Activated naive CD4-positive, alpha-beta T cell (primary cell): Measurements from ENCODE around the gene UBE3B.
A peak's percentile ranks its signal among the peaks of the same experiment; 100 is the strongest.

Experiments used
- DNase-seq, 4 experiments: peaks; one replicate each; lab custom pipeline; 2025; lab: John Stamatoyannopoulos, UW

UBE3B gene

DNA sequence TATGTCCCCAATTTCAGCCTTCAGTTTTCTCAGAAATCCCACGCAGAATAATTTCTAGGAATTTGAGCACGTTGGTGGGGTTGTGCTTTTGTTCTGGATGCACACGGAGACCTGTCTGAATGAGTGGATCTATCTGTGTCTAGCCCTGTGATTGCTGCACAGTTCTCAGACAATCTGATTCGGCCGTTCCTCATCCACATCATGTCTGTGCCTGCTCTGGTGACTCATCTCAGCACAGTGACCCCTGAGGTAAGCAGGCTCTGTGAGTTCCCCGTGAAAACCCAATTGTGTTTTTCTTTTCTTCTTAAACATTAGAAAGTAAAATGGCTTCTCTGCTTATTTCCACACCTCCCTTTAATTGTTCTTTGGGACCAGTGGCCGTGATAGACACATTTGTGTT is 20.2 kb downstream of the UBE3B start:
- DNase-seq, result no peak

DNA sequence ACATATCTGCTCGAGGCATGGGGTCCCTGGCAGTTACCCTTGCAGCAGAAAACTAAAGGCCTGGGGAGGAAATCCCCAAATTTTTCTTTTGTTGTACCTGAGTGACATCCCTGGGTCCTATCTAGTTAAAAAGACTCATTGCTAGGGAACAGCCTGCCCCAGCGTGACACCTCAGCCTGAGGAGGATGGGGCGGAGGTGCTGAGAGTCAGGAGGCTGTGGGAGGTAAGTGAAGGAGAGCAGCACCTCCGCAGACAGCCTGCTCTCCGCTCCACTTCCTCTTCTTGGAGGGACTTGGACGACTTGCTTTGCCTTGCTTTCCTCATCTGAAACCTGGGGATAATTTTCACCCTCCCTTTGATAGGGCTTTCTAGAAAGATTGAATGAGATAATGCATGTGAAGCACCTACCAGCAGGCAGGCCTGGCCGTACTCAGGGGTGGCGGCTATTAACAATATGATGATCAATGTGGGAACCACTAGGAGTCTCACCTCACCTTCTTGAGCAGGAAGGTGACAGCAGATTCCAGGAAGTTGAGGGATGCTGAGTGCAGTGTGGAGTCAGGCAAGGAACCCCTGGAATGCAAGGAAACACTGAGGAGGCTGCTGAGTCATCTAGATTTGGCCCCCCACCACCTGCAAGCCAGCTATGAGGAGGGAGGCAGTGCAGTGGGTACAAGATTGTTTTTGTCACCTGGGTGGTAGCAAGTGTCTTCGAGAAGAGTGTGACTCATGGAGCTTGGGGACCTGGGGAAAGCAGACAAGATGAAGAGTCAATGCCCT is 23.2 kb downstream of the UBE3B start:
- no peak for DNase-seq

DNA sequence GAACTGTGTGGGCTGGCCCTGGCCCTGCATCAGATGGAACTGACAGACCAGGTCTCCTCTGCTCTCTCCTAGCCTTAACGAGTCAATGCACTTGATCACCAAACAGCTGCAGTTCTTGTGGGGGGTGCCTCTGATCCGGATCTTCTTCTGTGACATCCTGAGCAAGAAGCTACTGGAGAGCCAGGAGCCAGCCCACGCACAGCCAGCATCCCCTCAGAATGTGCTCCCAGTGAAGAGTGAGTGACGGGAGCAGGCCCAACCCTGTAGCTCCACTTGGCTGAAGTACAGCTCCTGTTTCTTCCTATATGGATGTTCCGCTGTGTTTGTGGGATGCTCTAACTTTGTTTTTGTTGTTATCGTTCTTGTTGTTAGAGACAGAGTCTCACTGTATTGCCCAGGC is 23.9 kb downstream of the UBE3B start:
- DNase-seq, result no peak

DNA sequence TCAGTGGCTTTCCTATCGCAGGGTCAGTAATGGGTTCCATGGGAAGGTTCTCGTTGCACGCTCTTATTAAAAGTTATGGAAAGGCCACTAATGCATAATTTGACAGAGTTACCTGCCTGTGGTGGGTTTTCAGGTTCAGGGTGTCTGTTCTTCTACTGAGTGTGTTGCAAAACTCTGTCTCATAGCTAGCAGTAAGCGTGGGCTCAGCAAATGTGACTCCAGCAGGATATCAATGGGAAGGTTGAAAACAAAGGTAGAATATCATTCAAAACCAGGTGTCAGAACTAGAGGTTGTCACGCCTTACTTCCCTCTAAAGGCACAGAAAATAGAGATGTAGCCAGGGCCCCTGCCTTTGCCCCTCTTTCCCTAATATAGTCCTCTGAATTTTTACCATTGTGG is 24.9 kb downstream of the UBE3B start:
- no peak for DNase-seq

DNA sequence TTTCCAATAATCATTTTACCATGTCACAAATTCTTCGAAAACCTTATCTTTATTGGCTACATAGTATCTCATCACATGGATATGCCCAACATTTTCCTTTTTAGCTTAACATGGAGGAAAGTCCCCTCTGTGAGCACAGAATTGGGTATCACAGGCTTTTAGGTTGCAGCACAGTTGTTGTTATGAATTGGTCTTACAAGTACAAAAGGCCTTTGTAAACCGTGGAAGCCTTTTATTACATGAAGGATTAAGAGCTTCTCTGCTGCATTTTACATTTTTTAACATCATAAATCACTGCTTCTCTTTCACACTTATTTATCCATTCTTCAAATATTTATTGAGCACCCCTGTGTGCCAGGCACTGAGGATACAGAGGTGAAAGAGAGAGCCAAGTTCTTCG is 26.2 kb downstream of the UBE3B start:
- no peak for DNase-seq

DNA sequence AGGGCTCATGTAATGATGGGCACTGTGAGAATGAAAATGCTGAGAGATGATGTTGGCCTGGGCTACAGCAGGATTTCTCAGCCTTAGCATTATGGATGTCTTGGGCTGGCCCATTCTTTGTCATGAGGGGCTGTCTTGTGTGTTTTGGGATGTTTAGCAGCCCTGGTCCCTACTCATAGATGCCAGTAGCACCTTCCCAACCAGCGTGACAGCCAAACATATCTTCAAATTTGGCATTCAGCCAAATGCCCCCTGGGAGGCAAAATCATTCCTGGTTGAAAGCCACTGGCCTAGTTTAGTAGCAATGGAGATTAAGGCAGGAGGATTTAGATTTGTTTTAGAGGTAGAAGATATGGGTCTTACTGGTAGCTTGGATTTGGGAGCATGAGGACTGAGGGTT is 26.6 kb downstream of the UBE3B start:
- DNase-seq, result no peak

DNA sequence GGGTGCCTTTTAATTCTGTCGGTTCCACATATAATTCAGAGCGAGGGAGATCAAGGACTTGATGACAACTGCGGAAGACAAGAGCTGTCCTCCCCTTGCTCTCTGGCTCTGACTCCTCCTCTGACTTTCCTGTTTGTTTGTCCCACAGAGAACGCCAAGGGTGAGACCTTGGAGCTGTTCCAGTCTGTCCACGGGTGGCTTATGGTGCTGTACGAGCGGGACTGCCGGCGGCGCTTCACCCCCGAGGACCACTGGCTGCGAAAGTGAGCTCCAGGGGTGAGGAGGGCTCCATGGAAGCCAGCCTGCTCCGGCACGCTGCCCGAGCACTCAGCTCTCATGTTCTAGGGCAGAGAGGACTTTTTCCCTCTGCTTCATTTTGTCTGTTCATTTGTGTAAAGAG is 32.8 kb downstream of the UBE3B start:
- DNase-seq, result no peak

DNA sequence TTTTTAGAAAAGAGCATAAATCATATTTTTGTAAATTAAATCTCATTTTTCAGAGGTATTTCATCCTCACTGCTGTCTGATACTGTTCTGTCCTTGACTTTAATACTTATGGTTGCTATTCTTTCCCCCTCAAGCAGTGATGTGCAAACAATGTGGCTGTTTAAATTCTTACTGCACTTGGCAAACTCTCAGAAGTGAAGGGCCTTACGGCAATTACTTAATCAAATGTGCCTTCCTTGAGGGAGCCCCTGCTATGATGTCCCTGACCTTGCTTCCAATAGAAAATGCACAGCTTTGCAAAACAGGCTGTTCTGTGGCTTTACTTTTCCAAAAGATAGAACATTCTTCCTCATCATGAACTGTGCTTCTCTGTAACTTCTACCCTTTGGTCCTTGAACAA is 35.2 kb downstream of the UBE3B start:
- DNase-seq, result no peak

DNA sequence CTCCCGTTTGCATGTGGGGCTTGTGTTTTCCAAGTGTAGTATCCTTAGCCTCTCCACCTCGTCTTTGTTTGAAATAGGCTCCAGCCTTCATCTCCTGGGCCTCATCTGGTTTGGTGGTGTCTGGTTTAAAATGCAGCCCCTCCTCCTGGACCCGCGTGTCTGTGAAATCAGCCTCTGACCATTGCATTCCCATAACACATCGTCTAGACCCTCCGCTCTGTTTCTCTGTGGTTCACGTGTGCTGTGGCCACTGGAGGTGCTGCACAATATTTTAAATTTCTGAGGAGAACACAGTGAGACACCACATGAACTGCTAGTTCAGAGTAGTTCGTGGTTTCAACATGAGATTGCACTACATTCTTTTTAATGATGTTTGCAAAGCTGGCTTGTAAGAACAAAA is 35.6 kb downstream of the UBE3B start:
- no peak for DNase-seq

DNA sequence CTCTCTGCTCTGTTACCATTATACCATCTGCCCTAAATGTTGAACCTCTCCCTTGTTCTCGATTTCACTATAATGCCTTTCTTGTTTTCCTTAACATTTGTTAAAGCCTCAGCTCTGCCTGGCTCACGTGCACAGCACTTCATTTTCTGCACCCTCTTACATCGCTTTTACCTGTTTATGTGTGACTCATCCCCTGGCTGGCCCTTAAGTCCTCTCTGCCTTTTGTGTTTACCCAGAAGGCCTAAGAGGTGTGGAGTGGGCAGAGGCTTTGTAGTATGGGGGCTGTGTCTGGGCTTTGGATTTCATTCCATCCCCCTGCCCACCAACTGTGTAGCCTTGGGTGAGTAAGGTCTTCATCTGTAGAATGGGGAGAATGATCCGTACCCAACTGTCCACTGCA is 36.5 kb downstream of the UBE3B start:
- no peak for DNase-seq

DNA sequence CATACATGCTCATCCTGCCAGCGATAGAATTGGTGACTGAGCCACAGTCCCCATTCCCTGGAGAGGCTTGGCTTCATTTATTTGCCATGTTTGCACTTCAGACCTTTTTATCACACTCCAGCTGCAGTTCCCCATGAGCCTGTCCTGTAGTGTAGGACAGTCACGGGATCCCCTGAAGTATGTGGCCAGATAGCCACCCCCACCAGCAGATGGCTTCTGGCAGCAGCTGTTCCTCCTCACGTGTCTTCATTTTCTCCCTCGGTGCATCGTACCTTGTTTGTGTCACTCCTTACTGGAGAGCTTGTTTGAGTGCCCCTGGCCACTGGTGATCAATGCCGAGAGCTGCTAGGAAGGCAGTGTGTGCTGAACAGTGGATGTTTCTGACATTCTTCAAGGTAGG is 40.2 kb downstream of the UBE3B start:
- DNase-seq, result no peak

DNA sequence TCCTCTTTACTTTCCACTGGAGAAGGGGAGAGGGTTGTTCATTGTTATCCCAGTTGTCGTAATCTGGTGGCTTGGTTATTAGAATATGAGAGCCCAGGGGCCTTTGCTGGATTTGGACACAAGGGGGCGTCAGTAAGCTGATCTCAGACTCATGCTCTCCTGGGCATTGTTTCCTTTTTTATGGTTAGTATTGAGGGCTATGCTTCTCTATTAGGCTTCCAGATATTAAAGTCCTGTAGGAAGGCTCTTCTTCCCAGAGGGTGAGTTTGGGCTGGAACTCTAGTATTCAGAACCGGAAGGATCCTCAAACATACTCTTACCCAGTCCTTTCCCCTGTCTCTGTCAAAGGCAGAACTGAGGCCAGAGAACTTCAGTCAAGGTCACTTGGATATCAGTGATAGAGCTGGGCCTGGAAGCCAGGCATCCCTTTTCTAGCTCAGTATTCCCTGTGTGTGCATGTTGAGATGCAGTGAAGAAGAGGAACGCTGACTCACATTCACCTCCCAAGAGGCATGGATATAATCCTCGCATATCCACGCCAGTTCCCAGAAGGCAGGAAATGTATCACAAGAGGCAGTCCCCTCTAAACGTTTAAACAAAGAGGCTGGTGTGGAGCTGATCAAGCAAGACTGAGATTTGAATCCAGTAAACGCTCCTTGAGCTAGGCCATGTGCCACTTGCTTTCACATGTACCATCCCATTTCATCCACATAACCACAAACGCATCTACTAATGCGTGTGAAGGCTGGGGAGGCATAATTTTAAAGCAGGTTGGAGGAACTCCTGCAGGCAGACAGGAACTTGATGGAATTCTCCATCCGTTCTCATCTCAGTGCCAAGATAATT is 41.6 kb downstream of the UBE3B start:
- peak in 3 of 4 experiments; percentile 27 to 36 (median 28) for DNase-seq

DNA sequence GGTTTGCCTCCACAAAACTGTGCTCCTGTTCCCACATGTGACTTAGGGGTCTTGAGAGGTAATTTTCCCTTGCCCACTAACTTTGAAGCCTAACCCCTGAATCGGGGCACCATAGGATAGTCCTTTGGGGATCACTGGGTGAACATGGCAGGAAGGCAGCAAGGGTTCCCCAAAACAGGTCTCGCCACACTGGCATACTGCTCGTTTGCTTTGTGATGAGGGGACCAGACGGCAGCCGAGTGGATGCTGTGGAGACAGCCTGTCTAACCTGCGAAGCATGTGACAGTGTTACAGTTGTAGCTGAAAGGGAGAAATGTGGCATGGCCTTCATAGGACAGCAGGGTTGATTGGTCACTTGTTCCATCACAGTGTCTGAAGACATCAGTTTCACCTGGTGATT is 42.4 kb downstream of the UBE3B start:
- DNase-seq, result no peak

DNA sequence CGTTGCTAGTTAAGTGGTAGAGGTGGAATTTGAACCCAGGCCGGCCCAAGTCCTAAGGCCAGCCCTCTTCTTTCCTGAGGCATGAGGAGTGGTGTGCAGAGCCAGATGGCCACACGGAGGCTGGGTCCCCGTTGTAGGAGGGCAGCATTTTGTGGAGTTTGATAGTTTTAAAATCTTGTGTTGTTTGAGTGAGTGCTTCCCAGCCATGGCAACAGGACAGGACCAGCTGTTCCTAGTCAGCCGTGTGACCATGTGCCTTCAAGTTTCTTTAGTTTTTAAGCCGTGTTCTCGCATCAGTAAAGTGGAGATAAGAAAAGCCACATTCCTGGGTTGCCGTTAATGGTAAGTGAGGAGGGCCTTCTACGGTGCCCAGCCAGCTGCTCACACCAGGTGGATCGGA is 44.4 kb downstream of the UBE3B start:
- no peak for DNase-seq

DNA sequence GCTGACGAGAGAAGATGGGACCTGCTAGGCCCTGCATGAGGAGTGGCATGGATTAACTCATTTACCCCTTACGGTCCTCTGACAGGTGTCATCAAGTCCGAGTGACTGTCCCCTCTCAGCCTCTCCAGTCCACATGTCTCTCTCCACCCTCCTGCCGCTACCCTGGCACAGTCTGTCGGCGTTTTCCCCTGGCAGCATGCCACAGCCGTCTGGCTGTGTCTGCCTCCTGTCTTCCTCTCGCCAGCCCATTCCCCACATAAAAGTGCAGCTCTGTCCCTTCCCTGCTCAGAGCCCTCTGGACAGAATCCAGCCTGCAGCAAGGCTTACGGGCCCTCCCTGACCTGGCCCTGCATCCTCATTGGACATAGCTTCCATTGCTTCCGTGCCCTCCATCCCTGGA is 45.6 kb downstream of the UBE3B start:
- no peak for DNase-seq

DNA sequence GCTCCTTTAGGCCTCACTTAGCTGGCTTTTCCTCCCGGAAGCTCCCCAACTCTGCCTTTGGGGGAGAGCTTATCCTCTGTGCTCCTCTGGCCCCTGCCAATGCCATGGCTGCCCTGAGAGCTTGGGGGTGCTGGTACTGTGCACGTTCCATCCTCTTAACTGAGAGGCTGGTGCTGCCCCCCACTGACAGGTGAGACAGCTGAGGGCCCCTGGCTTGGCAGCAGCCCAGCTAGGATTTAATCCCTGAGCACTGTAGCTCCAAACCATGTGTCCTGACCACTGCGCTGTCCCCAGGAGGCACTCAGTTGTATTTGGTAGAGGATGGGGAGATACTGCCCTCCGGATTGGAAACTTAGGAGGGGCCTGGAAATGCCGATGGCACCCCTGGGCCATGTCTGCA is 46.1 kb downstream of the UBE3B start:
- no peak for DNase-seq

DNA sequence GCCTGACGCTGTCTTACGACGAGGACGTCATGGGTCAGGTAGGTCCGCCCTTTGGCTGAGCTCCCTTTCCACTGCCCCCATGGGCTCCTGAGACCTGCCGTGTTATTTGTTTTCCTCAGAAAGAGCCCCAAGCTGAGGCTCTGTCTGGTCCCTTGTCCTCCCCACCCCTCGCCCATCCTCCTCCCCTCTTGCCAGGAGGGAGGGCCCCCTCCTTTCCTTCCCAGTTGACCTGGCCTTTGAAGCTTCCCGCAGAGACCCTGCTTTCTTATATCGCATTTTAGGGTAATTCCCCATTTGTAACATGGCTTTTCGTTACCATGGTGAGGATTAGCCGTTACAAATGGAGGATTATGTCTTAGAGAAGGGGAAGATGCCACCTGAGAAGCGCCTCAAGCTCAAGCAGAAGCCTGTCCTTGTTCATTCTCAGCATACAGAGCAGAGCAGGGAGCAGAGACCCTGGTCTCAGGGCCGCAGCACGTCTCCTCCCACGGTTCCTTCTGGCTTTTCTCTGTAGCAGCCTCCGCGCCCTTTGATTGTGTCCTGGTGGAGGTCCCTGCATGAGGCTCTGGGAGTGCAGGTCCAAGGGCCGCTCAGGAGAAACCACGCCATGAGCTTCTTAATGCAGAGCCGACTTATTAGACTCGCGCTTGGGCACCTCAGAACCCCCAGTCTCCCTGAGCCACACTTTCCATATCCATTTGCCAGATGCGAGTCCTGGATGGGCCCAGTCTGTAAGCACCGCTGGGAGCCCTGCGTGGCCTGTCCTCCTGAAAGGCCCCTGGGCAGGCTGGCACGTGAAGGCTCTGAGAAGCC is 47.2 kb downstream of the UBE3B start:
- no peak for DNase-seq

DNA sequence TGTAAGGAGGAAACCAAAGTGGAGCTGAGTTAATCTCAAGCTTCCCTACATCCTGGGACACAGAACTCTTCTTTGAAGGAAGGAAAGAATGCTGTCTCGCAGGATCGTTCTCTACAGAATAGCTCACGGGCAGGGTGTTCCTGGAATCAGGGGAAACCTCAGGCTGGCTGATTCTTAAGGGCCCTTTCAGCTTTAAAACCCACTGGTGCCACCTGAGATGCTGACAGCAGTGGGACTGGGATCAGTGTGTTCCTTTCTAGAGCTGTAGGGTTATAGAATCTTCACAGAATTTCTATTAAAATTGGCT is 47.8 kb downstream of the UBE3B start:
- no peak for DNase-seq

DNA sequence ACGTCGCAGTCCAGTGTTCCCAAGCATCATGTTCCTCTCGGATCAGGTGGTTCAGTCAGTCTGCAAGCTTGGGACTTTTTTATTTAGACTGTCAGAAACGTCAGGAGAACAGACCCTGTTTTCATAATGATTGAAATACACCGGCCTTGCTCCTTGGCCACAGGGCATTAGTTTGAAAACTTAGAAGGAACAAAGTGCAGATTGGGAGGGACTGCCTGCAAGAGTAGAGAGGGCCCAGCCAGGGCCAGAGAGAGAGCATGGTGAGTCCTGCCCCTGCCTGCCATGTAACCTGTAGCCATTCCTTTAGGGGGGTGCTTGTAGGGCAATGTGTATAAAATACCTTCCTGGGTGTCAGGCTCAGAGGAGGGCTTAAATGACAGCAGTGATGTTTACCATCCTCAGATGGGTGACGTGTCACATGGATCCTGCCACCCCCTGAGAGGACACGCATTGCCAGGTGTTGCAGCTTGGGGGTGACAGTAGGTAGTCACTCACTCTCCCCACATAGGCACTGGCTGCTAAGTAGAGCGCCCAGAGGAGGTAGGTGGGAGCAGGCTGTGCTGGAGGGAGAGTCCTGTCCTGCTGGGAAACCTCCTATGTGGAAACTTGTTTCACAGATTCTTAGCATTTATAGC is 50.2 kb downstream of the UBE3B start:
- DNase-seq, result no peak

DNA sequence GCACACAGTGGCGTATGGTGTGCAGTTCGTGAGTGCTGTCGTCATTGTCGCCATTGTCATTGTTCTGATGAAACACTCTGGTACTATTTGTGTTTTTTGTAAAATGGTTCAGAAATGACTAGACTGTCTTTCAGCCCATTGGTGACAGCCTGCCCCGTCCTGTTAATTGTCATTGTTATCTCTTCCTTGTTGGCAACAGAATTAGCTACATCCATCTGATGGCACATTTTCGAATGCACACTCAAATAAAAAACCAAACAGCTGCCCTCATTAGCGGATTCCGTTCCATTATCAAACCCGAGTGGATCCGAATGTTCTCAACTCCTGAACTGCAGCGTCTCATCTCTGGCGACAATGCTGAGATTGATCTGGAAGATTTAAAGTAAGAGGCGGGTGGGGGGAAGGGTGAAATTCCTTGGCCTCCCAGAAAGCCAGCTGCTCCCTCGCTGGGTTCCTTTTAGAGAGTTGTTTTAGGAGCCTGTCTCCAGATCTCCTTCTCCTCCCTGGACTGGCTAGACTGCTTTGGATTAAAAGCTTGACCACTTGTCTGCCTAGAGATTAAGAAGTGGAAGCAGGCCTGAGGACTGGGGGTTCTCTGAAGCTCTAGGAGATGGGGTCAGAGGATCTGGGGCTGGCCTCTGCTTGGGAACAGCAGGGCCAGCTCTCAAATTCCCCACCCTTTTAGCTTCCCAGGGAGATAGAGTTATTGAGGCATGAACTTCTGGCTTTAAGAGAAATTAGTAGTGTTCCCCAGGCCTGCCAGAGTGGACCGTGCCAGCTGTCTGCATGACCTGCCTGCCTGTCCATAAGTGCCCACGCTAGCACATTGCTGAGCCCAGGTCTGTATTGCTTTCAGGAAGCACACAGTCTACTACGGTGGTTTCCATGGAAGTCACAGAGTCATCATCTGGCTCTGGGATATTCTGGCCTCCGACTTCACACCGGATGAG is 52.5 kb downstream of the UBE3B start:
- no peak for DNase-seq

DNA sequence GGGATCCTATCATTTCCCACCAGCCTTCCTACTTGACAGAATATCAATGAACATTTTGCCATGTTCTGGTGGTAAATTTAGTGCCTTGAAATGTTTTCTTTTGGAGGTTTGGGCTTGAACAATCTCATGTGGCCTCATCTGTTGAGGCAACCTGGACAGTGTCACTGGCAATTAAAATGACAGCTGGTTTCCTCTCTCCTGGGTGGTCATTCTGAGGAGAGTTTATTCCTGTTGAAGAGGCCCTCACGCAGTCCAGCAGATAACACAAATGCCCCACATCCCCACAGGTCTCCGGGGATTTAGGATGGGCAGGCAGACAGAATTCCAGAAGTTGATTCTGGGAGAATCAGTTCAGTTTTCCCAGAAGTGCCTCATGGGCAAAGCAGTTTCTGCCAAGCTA is 54.0 kb downstream of the UBE3B start:
- no peak for DNase-seq
